Measurements from ENCODE around the gene SLC20A1.

The SLC20A1 gene

DNA sequence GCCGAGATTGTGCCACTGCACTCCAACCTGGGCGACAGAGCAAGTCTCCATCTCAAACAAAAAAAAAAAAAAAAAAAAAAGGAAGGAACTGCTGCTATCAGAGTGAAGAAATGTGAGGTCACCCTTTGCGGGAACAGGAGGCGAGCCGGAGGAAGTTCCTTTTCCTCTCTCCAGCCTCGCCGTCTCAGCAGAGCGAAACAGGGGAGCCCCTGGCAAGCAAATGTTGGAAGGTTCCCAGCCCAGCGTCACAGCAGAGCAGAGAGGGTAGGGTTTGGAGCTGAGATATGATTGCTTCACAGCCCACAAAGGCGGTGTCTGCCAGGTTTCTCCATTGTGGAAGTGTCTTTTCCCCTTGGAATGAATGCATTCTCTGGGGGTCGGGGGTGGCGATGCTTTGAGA, 28.5 kb downstream of the SLC20A1 start:
- in situ Hi-C loops (cut with MboI; ENCODE audit: low sequenced_read_pairs), result no loop called here

DNA sequence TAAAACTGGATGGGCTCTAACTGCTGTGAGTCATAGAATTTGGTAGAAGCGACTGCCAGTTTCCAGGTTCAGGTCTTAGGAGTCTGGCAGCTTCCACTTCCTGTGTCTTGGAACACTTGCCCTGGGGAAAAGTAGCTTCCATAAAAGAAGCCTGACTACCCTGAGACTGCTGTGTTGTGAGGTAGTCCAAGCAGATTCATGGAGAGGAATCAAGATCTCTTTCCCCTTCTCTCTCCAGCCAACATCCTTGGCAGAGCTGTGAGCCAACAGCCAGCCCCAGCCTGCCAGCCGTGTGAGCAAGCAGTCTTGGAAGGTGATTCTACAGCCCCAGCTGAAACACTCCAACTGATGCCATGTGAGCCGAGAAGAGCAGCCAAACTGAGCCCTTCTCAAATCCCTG, 33.7 kb downstream of the SLC20A1 start:
- in situ Hi-C loops (cut with MboI; ENCODE audit: low sequenced_read_pairs), result no loop called here

DNA sequence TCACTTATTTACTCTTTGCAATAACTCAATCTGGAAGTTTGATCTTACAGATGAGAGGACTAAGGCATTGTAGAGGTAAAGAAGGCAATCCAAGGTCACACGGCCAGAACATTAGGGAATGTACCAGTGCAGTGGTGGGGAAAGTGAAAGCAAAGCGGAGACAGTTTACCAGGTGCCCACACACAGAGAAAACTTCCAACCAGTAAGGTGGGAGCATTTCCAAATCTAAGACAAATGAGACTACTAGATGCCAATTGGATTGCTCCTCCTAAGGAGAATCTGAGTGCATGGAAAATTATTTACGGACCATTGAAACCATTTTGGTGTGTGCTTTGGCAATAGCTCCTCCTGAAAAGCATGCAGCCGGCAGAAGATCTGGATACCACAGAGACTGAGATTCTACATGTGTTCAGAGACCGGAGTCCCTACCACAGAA, 34.9 kb downstream of the SLC20A1 start:
- in situ Hi-C loops (cut with MboI; ENCODE audit: low sequenced_read_pairs), result no loop called here

DNA sequence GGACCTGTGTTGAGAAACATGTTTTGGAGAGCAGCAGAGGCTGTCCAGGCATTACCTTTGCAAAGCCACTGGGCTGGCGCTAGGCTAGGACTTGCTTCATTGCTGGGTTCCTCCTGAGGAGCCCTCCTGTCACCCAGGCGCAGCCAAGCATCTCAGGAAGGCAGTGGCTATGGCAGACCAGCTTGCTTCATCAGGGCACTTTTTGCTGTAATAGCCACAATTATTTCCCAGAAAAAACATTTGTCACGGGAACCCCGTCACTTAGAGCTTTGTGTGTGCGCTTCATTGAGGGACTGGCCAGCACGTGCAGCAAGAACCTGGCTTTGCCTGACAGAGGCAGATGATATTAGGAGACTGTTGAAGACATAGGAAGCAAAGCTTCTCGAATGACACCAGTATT, 36.4 kb downstream of the SLC20A1 start:
- in situ Hi-C loops (cut with MboI; ENCODE audit: low sequenced_read_pairs), result no loop called here

DNA sequence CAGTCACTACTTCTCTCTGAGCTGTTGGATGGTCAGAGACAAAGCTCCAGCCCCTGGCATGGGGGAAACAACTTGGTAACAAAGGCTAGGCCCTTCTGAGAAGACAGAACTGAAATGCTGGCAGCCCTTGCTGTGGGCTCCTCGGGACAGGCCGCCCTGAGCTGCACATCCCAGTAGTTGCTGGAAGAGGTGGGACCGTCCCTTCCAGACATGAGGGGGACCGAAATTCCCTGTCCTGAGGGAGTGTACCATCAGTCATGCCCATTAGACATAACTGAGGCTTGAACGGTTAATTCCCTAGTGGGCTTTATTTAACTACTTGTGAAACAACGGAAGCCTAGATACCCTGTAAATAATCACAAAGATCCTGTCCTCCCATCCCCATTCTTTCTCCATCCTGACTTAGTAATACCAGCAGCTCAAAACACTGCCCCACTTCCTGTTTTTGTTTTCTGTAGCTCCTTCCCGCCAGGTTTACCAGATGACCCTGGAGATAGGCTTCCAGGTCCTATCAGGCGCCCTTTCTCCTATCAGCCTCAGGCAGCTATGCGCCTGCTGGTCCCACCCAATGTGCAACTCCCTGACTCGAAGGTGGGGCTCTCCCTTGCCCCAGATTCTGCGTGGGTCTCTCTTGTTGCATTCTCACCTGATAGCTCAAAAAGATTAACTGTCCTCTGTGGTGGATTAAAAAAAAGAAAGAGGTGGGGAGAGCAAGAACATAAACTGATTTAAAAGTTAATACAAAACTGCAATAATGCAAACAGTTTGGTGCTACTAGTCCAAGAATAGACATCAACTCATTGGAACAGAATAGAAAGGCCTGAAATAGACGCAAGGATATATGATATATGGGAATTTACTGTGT, 38.0 kb downstream of the SLC20A1 start:
- in situ Hi-C loops (cut with MboI; ENCODE audit: low sequenced_read_pairs), result no loop called here

DNA sequence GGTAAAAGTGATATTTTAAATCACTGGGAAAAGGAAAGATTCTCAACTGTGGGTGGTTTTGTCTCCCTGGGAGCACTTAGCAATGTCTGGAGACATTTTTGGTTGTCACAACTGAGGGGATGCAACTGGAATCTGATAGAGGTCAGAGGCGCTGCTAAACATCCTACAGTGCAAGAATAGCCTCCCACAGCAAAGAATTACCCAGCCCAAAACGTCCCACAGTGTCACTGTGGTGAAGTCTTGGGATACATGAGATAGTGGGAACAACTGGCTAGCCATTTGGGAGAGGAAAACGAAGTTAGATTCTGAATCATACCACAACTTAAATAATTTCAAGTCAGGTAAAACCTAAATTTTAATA, 38.7 kb downstream of the SLC20A1 start:
- in situ Hi-C loops (cut with MboI; ENCODE audit: low sequenced_read_pairs), result no loop called here

DNA sequence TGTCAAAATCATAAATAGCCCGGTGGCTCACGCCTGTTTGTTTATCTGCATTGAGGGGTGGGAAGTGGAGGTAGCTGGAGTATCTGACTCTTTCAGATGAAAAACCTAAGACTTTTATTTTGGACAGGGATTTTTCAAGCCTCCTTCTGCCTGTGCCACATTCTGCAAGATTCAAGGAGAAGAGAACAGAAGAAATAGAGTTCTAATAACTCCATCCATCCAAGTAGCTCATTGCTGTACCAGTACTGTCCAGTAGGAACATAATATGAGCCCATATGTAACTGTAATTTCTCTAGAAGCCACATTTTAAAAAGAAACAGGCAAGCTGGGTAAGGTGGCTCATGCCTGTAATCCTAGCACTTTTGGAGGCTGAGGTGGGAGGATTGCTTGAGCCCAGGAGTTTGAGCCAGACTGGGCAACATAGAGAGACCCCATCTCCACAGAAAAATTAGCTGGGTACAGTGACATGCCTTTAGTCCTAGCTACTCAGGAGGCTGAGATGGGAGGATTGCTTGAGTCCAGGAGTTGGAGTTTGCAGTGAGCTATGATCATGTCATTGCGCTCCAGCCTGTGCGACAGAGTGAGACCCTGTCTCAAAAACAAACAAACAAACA, 39.6 kb downstream of the SLC20A1 start:
- in situ Hi-C loops (cut with MboI; ENCODE audit: low sequenced_read_pairs), result no loop called here

DNA sequence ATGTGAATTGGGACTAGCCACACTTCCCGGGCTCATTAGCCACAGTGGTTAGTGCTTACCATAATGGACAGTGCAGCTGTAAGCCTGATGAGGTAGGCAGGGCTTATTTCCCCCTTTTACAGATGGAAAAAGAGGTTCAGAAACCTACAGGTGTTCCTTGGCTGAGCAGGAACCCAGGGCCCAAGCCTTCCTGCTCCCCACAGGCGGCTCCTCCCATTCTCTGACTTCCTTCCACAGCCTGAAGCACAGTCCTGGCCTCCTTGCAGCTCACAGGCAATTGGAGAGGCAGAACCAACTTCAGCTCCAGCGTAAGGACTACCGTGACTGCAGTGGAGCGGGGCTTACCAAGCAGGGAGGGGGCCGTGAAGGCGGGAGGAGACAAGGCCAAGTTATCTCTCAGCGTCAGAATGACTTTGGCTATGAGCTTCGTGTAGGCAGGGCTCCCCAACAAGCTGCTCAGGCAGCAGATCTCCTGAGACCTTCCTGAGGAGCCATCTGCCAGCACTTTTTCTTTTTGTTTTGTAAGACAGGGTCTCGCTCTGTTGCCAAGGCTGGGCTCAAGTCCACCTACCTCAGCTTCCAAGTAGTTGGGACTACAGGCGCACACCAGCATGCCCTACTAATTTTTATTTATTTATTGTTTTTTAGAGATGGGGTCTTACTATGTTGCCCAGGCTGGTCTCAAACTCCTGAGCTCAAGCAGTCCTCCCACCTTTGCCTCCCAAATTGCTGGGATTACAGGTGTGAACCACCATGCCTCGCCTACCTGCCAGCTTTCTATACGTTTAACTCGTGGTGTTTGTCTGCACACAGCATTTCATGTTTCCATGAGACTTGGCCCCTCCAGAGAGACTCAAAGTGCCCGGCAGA, 40.8 kb downstream of the SLC20A1 start:
- in situ Hi-C loops (cut with MboI; ENCODE audit: low sequenced_read_pairs), result no loop called here

DNA sequence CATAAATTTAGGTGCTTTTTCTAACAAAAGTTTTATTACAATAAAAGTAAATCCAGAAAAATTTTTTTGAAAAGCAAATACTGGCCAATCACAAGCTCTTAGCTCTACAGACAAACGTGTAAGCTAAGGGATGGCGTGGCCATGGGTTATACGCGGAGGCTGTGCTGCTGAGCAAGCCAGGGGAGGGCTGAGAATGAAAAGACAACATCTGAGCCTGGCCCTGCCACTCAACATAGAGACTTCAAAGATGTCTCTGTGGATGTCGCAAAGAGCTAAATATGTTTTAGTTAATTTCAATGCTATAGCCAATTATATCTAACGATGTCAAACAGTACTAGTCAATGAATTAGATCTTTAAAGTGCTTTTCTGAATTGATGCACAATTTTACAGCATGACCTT, 41.8 kb downstream of the SLC20A1 start:
- in situ Hi-C loops (cut with MboI; ENCODE audit: low sequenced_read_pairs), result no loop called here

DNA sequence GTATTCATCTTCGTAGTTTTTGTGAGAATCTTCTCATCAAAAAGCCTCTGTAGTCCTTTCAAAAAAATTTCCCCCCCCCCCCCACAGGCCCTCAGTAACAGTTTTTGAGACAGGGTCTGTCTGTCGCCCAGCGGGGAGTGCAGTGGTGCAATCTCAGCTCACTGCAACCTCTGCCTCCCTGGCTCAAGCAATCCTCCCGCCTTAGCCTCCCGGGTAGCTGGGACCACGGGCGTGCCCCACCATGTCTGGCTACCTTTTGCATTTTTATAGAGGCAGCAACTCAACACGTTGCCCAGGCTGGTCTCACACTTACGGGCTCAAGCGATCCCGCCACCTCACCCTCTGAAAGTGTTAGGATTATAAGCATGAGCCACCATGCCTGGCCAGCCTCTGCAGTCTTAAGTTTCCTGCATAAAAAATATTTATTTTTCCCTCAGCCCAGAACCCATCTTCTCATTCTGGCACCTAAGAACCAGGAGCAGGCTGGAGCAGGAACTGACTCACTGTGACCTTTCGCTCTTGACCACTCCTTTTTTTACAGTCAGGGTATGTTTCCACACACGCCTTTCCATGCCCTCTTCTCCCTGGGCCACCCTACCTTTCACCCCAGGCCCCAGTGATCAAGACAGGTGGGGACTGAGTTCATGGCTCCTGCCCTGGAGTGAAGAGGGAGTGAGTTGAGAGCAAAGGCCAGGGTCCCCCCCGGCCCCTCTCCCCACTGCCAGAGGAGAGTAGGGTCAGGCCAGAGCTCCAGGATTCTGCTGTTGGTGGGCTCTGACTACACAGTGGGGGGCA, 42.5 kb downstream of the SLC20A1 start:
- in situ Hi-C loops (cut with MboI; ENCODE audit: low sequenced_read_pairs), result no loop called here

DNA sequence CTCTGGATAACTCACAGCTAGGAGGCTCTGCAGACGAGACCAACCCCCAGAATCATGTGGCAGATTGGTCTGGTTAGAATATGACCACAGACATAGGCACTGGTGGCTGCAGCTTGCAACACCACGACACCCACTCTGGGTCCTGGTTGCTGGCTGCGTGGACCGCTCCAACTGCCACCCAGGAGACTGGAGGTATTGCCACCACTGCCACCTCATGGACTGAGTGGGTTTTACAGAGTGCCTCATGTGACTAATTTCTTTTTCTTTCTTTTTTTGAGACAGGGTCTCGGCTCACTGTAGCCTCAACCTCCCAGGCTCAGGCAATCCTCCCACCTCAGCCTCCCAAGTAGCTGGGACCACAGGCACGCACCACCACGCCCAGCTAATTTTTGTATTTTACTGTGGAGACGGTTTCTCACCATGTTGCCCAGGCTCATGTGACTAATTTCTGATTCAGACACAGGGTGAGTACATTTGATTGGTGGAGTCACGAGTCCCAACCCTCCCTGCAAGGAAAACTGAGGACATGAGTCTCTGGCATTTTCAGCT, 45.2 kb downstream of the SLC20A1 start:
- in situ Hi-C loops (cut with MboI; ENCODE audit: low sequenced_read_pairs), result no loop called here

DNA sequence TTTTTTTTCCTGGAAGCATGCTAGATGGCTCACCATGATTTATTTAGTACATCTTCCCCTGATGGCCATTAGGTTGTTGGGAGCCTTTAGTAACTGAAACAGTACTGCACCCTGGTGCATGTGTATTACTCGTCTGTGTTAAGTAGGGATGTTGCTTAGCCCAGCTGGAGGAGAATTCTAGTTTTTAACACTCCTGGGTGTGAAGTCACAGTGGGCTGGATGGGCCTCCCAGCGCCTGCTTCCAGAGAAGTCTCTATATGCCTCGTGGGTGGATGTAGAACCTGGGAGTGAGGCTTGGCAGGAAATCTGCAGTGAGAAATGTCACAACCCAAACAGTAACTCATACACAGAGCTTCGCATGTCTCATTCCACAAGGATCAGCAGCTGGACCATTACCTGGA, 46.1 kb downstream of the SLC20A1 start:
- in situ Hi-C loops (cut with MboI; ENCODE audit: low sequenced_read_pairs), result no loop called here

DNA sequence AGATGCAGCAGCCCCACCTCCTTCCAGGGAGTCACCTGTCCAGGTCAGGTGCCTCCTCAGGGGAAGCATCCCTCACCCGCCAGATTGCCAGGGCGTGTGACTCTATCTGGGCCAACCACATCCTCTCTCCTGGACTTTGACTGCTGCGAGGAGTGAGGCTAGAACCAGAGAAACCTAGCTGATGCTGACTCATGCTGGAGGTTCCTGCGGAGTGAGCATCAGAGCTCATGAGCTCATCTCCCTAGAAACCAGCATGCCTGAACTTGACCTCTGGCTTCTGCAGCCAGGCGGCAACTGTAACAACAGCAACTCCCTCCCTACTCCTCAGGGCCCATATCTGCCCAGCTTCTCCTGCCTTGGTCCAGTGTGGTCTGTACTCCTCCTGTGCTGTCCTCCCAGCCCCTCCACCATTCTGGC, 46.8 kb downstream of the SLC20A1 start:
- in situ Hi-C loops (cut with MboI; ENCODE audit: low sequenced_read_pairs), result no loop called here

DNA sequence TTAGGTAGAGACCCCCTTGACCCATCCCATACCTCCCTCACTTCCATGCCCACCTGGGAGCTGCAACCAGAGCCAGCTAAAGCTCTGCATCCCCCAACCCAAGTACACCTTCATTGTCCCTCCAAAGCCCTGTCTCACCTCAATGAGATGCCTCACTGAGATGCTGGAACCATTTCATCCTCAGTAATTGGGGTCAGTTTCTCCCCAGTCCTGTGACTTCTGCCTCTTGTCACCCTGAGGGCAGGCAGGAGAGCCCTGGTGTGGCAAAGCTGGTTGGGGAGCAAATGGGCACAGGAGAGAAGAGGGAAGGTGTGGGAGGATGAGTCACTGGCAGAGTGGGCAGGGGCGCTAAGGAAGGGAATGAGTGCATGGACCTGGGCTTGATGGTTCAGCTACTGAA, 47.2 kb downstream of the SLC20A1 start:
- in situ Hi-C loops (cut with MboI; ENCODE audit: low sequenced_read_pairs), result no loop called here

DNA sequence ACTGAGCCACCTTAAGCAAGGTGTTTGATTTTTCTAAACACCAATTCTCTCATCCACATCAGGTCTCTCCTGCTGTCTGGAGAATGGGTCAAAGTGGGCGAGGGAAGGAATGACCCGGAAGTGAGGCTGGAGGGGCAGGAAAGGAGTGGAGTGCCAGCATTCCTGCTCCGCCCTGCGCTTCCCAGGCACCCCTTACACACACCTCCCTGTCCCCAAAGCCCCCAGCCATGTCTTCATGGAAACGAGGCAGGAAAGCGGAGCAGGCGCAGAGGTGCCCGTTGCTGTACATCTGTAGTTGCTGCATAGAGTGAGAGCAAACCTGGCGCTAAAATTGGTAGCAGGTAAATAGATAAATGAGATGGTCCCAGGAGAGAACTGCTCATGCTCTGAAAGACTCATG, 47.9 kb downstream of the SLC20A1 start:
- in situ Hi-C loops (cut with MboI; ENCODE audit: low sequenced_read_pairs), result no loop called here

DNA sequence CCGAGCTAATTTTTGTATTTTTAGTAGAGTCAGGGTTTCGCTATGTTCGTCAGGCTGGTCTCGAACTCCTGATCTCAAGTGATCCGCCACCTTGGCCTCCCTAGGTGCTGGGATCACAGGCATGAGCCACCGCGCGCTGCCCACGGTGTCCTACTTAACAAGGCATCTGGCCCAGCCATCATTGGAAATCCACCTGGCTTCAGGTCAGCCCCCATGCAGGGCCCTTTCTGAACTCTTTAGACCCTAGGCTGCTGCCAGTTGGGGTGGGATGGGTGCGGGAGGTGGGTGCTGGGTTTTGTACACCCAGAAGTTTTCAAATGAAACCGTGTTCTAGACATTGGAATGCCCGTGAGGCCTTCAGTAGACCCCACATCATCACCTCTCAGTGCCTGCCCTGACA, 48.4 kb downstream of the SLC20A1 start:
- in situ Hi-C loops (cut with MboI; ENCODE audit: low sequenced_read_pairs), result no loop called here

DNA sequence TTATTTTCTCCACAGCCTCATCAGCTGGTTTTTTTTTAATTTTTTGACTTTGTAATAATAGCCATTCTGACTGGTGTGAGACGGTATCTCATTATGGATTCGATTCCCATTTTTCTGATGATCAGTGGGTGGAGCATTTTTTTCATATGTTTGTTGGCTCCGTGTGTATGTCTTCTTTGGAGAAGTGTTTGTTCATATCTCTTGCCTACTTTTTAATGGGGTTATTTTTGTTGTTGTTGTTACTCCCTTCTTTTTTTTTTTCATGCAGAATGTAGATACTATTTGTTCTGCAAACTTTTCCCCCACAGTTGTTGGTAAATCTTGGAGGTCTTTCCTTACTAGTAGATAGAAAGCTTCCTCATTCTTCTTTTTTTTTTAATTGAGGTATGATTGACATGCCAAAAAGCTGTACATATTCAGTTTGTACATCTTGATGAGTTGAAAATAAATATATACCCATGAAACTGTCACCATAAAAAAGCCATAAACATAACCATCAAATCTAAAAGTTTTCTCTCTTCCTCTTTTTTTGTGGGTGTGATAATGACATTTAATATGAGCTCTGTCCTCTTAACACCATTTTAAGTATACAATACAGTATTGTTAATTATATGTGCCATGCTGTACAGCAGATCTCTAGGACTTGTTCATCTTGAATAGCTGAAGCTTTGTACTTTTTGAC, 53.2 kb downstream of the SLC20A1 start:
- in situ Hi-C loops (cut with MboI; ENCODE audit: low sequenced_read_pairs), result no loop called here

DNA sequence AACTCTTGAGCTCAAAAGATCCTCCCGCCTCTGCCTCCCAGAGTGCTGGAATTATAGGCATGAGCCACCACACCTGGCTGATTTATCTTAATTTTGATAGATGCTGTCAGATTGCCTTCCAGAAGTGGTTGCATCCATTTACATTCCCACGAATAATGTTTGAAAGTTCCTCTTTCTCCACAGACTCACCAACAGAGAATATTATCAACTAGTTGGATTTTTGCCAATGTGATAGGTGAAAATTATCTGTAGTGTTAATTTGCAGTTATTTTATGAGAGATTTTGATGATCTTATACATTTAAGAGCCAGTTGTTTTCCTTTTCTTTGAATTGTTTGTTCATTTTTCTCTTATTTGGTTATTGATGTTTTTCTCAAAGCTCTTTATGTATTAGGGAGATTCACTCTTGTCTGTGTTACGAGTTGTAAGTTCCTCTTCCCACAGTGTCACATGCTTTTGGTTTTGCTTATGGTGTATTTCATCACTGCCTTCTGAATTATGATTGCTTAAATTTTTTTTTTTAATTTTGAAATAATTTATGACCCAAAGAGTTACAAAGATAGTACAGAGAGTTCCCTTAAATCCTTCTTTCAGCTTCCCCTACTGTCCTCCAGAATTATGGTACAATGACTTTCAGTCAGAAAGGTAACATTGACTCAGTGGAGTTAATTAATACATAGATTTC, 54.4 kb downstream of the SLC20A1 start:
- in situ Hi-C loops (cut with MboI; ENCODE audit: low sequenced_read_pairs), result no loop called here

DNA sequence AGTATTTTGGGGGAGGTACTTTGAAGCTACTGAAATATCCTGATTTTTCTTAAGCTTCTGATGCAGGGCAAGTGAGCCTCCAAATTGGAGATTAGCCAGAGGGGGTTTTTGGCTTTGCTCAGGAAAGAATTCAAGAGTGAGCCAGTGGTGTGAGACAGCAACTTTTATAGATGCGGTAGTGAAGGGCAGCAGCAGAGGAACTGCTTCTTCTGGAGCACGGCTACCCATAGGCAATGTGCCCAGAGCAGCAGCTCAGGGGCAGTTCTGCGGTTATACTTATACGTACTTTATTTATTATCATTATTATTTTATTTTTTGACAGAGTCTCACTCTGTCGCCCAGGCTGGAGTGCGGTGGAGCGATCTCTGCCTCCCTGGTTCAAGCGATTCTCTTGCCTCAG, 55.3 kb downstream of the SLC20A1 start:
- in situ Hi-C loops (cut with MboI; ENCODE audit: low sequenced_read_pairs), result no loop called here
